Measurements from ENCODE around the gene ARFRP1.

The ARFRP1 gene

DNA sequence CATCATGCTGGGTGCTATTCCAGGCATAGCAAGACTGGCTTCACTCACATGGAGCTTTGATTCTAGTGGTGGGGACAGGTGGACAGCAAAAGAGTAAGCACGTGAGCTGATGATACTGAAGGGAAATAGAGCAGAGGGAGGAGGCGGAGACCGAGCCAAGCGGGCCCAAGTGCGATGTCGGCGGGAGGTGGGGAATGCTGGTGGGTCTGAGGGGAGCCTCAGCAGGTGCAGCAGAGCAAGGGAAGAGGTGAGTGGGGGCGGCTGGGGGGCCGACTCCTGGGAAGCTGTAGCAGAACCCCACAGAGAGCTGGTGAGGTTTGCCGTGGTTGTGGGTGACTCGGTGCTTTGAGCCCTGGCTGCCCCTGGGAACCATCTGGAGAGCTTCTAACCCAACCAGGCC is 39.4 kb downstream of the ARFRP1 start:
- no peak overlapping the region for H3K4me3 ChIP-seq (ENCODE audit: low read depth, low read length)
- TF ChIP-seq, protein P1, sequence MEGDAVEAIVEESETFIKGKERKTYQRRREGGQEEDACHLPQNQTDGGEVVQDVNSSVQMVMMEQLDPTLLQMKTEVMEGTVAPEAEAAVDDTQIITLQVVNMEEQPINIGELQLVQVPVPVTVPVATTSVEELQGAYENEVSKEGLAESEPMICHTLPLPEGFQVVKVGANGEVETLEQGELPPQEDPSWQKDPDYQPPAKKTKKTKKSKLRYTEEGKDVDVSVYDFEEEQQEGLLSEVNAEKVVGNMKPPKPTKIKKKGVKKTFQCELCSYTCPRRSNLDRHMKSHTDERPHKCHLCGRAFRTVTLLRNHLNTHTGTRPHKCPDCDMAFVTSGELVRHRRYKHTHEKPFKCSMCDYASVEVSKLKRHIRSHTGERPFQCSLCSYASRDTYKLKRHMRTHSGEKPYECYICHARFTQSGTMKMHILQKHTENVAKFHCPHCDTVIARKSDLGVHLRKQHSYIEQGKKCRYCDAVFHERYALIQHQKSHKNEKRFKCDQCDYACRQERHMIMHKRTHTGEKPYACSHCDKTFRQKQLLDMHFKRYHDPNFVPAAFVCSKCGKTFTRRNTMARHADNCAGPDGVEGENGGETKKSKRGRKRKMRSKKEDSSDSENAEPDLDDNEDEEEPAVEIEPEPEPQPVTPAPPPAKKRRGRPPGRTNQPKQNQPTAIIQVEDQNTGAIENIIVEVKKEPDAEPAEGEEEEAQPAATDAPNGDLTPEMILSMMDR (IDR thresholded peaks at IDR 0.05; ENCODE audit: low read depth, low read length): no peak
- DNase-seq (ENCODE audit: low read depth, low spot score): no peak
- in situ Hi-C loops (cut with HindIII; ENCODE audit: low sequenced_read_pairs): no loop called here

DNA sequence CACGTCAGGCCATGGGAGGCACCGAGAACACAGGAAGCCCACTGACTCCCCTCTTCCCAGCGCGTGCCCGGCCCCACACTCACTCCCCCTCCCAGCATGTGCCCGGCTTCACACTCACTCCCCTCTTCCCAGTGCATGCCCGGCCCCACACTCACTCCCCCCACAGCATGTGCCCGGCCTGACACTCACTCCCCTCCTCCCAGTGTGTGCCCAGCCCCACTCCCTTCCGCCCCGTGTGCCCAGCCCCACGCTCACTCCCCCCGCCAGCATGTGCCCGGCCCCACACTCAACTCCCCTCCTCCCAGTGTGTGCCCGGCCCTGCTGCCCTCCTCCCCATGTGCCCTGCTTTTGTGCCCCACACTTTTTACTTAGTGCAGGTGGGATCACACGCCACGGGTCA is 39.9 kb downstream of the ARFRP1 start:
- DNase-seq (ENCODE audit: low read depth, low spot score): no peak

DNA sequence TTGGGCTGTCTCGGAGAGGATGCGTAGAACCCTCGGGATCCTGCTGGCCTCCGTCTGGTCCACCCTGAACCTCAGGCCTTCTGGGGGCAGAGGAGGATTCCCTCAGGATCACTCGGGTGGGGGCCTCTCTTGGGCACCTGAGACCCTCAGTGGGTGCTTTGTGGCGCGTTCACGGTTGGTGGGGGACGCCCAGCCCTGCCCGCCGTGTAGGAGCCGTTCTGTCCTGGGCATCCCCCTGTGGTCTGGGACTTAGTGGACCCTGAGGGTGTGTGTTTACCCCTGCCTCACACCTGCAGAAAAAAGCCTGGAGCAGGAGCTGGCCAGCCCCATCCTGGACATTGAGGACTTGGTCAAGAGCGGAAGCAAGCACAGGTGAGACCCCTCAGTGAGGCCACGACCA is 42.1 kb downstream of the ARFRP1 start:
- TF ChIP-seq, protein P1 (IDR thresholded peaks at IDR 0.05; ENCODE audit: low read depth, low read length): no peak
- H3K4me3 ChIP-seq (ENCODE audit: low read depth, low read length): no peak overlapping the region
- in situ Hi-C loops (cut with HindIII; ENCODE audit: low sequenced_read_pairs): no loop called here
- DNase-seq (ENCODE audit: low read depth, low spot score): no peak

More for the DNA sequence above, 39.9 kb downstream of the ARFRP1 start:
- in situ Hi-C loops (cut with HindIII; ENCODE audit: low sequenced_read_pairs): no loop called here
- TF ChIP-seq, protein P1 (IDR thresholded peaks at IDR 0.05; ENCODE audit: low read depth, low read length): no peak
- no peak overlapping the region for H3K4me3 ChIP-seq (ENCODE audit: low read depth, low read length)

DNA sequence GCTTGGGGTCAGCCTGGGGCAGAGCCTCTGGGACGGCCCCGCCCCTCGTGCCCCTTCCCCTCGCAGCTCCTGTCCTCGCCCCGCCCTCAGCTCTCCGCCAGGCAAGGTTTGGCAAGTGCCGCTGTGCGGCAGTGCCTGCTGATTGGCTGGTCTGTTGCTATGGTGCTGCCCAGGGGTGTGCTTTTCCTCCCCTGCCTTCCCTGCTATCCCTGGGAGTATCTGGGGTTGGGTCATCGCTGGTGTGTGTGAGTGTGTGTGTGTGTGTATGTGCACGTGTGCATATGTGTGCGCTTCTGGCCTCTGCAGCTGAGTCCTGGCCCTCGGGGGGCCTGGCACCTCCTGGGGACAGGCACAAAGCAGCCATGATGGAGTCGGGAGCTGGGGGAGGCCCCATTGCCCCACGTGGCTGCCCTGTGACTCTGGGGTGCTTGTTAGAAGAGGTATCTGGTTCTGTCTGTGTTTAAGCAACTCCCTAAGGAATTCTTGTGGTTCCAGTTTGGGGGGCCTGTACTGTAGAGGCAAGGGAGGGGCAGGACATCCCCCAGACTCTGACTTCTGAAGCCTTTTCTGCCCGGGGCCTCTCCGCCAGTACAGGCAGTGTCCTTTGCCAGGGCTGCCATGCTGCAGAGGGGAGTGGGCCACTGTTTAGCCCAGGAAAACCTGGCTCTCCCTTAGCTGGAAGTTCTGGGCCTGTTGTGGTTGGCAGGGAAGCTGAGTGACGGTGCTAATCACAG is 42.7 kb downstream of the ARFRP1 start:
- no peak for DNase-seq (ENCODE audit: low read depth, low spot score)
- H3K4me3 ChIP-seq (ENCODE audit: low read depth, low read length): no peak overlapping the region
- TF ChIP-seq, protein P1 (IDR thresholded peaks at IDR 0.05; ENCODE audit: low read depth, low read length): no peak
- in situ Hi-C loops (cut with HindIII; ENCODE audit: low sequenced_read_pairs): no loop called here

DNA sequence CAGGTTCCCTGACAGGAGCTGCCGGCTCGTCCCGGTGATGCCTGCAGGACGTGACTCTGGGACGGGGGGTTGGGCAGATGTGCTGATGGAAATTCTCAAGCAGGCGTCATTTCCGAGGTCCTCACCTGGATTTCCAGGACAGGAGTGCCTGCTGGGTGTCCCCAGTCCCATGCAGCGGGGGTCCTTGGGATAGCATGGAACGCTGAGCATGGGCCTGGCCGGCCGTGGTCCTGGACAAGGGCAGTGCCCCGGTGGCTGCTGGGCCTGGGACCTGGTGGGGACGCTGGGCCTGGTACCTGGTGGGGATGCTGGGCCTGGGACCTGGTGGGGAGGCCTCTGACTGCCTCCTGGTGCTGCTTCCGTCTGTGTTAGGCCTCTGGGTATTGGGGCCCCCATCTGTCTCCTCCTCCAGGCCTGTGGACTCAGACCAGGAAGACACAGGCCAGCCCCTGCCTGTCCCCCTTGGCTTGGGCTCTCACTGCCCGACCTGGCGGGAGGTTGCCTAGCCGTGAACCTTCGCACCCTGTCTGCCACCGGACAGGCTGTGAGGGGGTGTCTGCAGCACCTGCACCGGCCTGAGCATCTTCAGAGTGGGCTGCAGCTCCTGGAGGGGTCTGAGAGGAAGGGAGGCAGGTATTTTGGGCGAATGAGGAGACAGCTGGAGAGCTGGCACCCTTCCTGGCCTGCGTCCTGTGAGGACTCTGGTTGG is 43.5 kb downstream of the ARFRP1 start:
- no peak for DNase-seq (ENCODE audit: low read depth, low spot score)
- H3K4me3 ChIP-seq (ENCODE audit: low read depth, low read length): no peak overlapping the region
- in situ Hi-C loops (cut with HindIII; ENCODE audit: low sequenced_read_pairs): no loop called here
- TF ChIP-seq, protein P1 (IDR thresholded peaks at IDR 0.05; ENCODE audit: low read depth, low read length): no peak

DNA sequence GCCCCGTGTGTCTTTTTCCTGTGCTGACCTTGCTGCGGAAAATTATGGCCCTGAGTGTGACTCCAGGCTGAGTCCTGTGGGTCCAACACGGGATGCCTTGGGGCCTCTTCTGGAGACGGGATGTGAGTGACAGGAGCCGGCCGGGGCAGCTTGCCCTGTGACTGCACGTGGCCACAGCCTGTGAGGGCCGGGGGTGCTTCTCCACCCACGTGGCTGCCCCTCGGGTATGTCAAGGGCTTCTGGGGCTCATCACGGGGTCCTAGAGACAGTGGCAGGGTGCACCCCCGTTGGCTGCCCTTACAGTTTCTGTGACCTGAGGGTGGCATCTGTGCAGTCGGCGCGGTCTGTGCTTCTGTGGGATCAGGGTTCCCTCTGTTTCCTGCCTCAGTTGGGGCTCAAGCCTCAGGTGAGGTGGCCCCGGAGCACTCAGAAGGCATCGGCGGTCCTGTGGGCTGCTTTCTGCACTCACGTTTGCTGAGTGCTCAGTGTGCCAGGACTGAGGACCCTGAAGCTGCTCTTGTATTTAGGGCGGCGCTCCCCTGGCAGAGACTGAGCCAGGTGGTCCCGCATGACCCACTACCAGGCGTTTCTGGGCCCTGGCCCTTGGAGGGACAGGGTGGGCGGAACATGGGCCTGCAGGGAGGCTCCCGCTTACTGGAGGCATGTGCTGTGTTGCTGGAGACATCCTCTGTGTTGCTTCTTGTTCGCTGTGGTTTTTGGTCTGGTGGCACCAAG is 44.3 kb downstream of the ARFRP1 start:
- TF ChIP-seq, protein P1 (IDR thresholded peaks at IDR 0.05; ENCODE audit: low read depth, low read length): no peak
- in situ Hi-C loops (cut with HindIII; ENCODE audit: low sequenced_read_pairs): no loop called here
- DNase-seq (ENCODE audit: low read depth, low spot score): no peak
- no peak overlapping the region for H3K4me3 ChIP-seq (ENCODE audit: low read depth, low read length)

All from astrocyte of the spinal cord (primary cell).